HepG2 (cell line): Measurements from ENCODE around the gene FOXR1. TPM values are rescaled to one million over a fixed set of nuclear protein-coding genes. Genes with fewer than 3 reads are reported as not detected.

Experiments
- CREM ChIP-seq, 2 experiments: sonication (generic) in 1 of 2; formaldehyde crosslinking in 1 of 2; IDR thresholded peaks; 2 replicates each; pipeline versions ENCODE4 v1.4.0 to v1.6.1; 2016 to 2020; ENCODE audit warnings: antibody characterized with exemption in 1 of 2, mild to moderate bottlenecking in 1 of 2, missing genetic modification reagents in 1 of 2
- ELF1 ChIP-seq: sonication (generic); formaldehyde crosslinking; IDR thresholded peaks from 2 replicates; pipeline ENCODE4 v1.4.0; 2020; ENCODE audit warnings: missing genetic modification reagents
- ELF3 ChIP-seq: IDR thresholded peaks from 2 replicates; pipeline ENCODE4 v1.6.1; 2016; ENCODE audit warnings: missing genetic modification reagents, missing compliant biosample characterization
- ETS1 ChIP-seq: sonication (generic); formaldehyde crosslinking; IDR thresholded peaks from 2 replicates; pipeline ENCODE4 v1.4.0; 2020; ENCODE audit warnings: missing genetic modification reagents
- HMGA1 ChIP-seq: sonication (generic); formaldehyde crosslinking; conservative IDR thresholded peaks from 2 replicates; pipeline ENCODE4 v1.4.0; 2020; ENCODE audit warnings: missing genetic modification reagents
- HOXA5 ChIP-seq: sonication (generic); formaldehyde crosslinking; IDR thresholded peaks from 2 replicates; pipeline ENCODE4 v1.4.0; 2020; ENCODE audit warnings: missing genetic modification reagents
- IRF1 ChIP-seq: sonication (generic); formaldehyde crosslinking; IDR thresholded peaks from 2 replicates; pipeline ENCODE4 v1.4.0; 2020; ENCODE audit warnings: low read depth, mild to moderate bottlenecking, missing genetic modification reagents
- KLF11 ChIP-seq: IDR thresholded peaks from 2 replicates; pipeline ENCODE4 v1.6.1; 2016; ENCODE audit warnings: missing compliant biosample characterization
- MLLT10 ChIP-seq: sonication (generic); formaldehyde crosslinking; IDR thresholded peaks from 2 replicates; pipeline ENCODE4 v1.4.0; 2020; ENCODE audit warnings: missing genetic modification reagents
- MXI1 ChIP-seq: IDR thresholded peaks from 3 replicates; pipeline ENCODE4 v1.6.1; 2012; ENCODE audit warnings: low read depth, low read length, inconsistent platforms, borderline replicate concordance
- NCOA1 ChIP-seq: sonication (generic); formaldehyde crosslinking; IDR thresholded peaks from 2 replicates; pipeline ENCODE4 v1.9.0; 2021; ENCODE audit warnings: missing genetic modification reagents
- ZFP41 ChIP-seq: sonication (generic); formaldehyde crosslinking; IDR thresholded peaks from 2 replicates; pipeline ENCODE4 v1.4.0; 2020; ENCODE audit warnings: mild to moderate bottlenecking, missing genetic modification reagents, borderline replicate concordance
- ZNF143 ChIP-seq: sonication (generic); formaldehyde crosslinking; IDR thresholded peaks from 2 replicates; pipeline ENCODE4 v1.4.0; 2020; ENCODE audit warnings: missing genetic modification reagents
- ZNF343 ChIP-seq: sonication (generic); formaldehyde crosslinking; IDR thresholded peaks from 2 replicates; pipeline ENCODE4 v1.4.0; 2020; ENCODE audit warnings: mild to moderate bottlenecking, missing genetic modification reagents
- ZNF503 ChIP-seq: sonication (generic); formaldehyde crosslinking; IDR thresholded peaks from 2 replicates; pipeline ENCODE4 v1.4.0; 2020; ENCODE audit warnings: missing genetic modification reagents
- ZNF570 ChIP-seq: sonication (generic); formaldehyde crosslinking; IDR thresholded peaks from 2 replicates; pipeline ENCODE4 v1.4.0; 2020; ENCODE audit warnings: mild to moderate bottlenecking, missing genetic modification reagents, borderline replicate concordance
- ZNF644 ChIP-seq: IDR thresholded peaks from 2 replicates; pipeline ENCODE4 v1.6.1; 2016; ENCODE audit warnings: low read depth
- ZNF672 ChIP-seq: sonication (generic); formaldehyde crosslinking; IDR thresholded peaks from 2 replicates; pipeline ENCODE4 v1.8.1; 2022; ENCODE audit warnings: missing genetic modification reagents
- polyA plus RNA-seq, 8 experiments: library from polyadenylated mRNA; depleted of rRNA in 3 of 8; stranded (reverse) in 7 of 8; unstranded in 1 of 8; fragments of >200 nt; fragmentation: Illumina TruSeq in 4 of 8; extraction: Trizol in 4 of 8; gene quantifications; 2 replicates each; pipeline versions ENCODE4 v1.2.1 to v1.2.3, GENCODE V29; 2011 to 2016; ENCODE audit warnings: low read depth in 4 of 8, missing spikeins in 1 of 8, mixed read lengths in 1 of 8; ENCODE audit not compliant: insufficient read depth in 1 of 8
- total RNA-seq, 5 experiments: library from RNA; depleted of rRNA; stranded (reverse); fragments of >200 nt; fragmentation: Illumina TruSeq; extraction: Trizol; gene quantifications; 2 replicates each; pipeline ENCODE4 v1.2.3, GENCODE V29; 2016; ENCODE audit warnings: low read depth in 1 of 5
- TF ChIP-seq, protein P1 (sequence below): sonication (generic); formaldehyde crosslinking; IDR thresholded peaks from 2 replicates; pipeline ENCODE4 v1.4.0; 2020; ENCODE audit warnings: missing genetic modification reagents
- TF ChIP-seq, protein P2 (sequence below): IDR thresholded peaks from 2 replicates; pipeline ENCODE4 v1.6.1; 2016; ENCODE audit warnings: low read depth, control low read depth
- TF ChIP-seq, protein P3 (sequence below): sonication (generic); formaldehyde crosslinking; IDR thresholded peaks from 2 replicates; pipeline ENCODE4 v1.8.0; 2022; ENCODE audit warnings: mild to moderate bottlenecking, missing genetic modification reagents

The FOXR1 gene
- total and polyA plus RNA-seq, 2 of the 13 experiments (the other 11 are each of a cell fraction or from before 2014, with no cell fraction given), result not detected

DNA sequence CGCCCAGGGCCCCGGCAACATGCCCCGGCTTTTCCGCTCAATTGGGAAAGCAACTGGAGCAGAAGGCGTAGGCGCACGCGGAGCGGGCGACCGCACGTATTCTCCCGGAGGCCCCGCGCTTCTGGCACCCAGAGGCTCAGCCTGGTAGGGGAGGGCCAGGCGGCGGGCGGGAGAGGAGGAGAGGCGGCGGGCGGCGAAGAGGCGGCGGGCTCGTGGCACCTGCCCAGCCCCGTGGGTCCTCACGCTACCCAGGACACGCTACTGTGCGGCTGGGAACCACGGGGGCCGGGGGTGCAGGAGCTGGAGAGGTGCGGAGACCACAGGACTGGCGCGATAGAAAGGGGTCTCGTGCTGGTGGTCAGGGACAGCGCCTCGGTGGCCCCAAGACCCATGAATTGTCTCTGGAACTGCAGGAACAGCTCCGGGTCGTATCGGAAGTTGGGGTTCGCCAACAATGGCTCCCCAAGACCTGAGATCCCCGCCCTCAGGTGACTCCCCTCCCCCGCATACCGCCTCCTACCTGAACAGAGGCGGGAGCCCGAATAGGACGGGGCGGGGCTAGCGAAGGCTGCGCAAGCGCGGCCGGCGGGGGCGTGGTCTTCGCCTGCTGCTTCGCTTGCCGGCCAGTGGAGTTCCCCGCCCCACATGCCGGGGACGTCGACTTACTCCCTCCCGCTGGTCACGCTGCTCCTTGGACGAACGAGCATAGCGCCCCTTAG is 58.9 kb downstream of the FOXR1 start, which contains the start of gene SLC37A4 (continued):
- TF ChIP-seq, protein P1, sequence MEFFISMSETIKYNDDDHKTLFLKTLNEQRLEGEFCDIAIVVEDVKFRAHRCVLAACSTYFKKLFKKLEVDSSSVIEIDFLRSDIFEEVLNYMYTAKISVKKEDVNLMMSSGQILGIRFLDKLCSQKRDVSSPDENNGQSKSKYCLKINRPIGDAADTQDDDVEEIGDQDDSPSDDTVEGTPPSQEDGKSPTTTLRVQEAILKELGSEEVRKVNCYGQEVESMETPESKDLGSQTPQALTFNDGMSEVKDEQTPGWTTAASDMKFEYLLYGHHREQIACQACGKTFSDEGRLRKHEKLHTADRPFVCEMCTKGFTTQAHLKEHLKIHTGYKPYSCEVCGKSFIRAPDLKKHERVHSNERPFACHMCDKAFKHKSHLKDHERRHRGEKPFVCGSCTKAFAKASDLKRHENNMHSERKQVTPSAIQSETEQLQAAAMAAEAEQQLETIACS, result no peak; the same call in 1 of the 2 replicates
- TF ChIP-seq HMGA1 (CRISPR knock-in tag) (no peak), MLLT10 (CRISPR knock-in tag) (no peak), NCOA1 (CRISPR knock-in tag) (no peak), ZNF570 (CRISPR knock-in tag) (no peak), IRF1 (CRISPR knock-in tag) (0 out of 2 replicates have a peak, but pooled peaks have one; percentile 78), ELF3 (peak; percentile 85), ZNF503 (no peak), KLF11 (CRISPR knock-in tag) (peak; percentile 91; the same call in 1 of the 2 replicates), ZFP41 (CRISPR knock-in tag) (no peak), HOXA5 (CRISPR knock-in tag) (peak; percentile 79; the same call in 1 of the 2 replicates), ELF1 (CRISPR knock-in tag) (peak; percentile 57), ETS1 (no peak), MXI1 (peak; percentile 94; the same call in 2 of the 3 replicates), CREM (IDR thresholded peaks at IDR 0.05) (no peak), CREM (CRISPR knock-in tag; IDR thresholded peaks at IDR 0.05) (no peak), ZNF143 (CRISPR knock-in tag) (no peak), ZNF672 (no peak), ZNF644 (0 out of 2 replicates have a peak, but pooled peaks have one; percentile 33), ZNF343 (CRISPR knock-in tag) (peak; percentile 89; the same call in 1 of the 2 replicates)
- TF ChIP-seq, protein P2, sequence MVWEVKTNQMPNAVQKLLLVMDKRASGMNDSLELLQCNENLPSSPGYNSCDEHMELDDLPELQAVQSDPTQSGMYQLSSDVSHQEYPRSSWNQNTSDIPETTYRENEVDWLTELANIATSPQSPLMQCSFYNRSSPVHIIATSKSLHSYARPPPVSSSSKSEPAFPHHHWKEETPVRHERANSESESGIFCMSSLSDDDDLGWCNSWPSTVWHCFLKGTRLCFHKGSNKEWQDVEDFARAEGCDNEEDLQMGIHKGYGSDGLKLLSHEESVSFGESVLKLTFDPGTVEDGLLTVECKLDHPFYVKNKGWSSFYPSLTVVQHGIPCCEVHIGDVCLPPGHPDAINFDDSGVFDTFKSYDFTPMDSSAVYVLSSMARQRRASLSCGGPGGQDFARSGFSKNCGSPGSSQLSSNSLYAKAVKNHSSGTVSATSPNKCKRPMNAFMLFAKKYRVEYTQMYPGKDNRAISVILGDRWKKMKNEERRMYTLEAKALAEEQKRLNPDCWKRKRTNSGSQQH (CRISPR knock-in tag), result no peak; the same call in 1 of the 2 replicates
- TF ChIP-seq, protein P3, sequence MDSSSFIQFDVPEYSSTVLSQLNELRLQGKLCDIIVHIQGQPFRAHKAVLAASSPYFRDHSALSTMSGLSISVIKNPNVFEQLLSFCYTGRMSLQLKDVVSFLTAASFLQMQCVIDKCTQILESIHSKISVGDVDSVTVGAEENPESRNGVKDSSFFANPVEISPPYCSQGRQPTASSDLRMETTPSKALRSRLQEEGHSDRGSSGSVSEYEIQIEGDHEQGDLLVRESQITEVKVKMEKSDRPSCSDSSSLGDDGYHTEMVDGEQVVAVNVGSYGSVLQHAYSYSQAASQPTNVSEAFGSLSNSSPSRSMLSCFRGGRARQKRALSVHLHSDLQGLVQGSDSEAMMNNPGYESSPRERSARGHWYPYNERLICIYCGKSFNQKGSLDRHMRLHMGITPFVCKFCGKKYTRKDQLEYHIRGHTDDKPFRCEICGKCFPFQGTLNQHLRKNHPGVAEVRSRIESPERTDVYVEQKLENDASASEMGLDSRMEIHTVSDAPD, result no peak; the same call in 1 of the 2 replicates
